ENCODE results near the gene TIGD7.

Gene TIGD7

GRCh38 chr16:3304370-3304769 is 860 bp downstream of the TIGD7 start:
- no peak for ATAC-seq (replicated peaks; ENCODE audit: extremely low read depth, poor library complexity, severe bottlenecking)
- DNase-seq (ENCODE audit: low spot score in 2 of 2): no peak
- Mint-ChIP-seq H3K36me3 (ENCODE audit: insufficient read depth) (peaks cover 25% of the 10 kb centered on the region), H3K4me1 (peaks cover 19% of the 10 kb centered on the region), H3K4me3 (peak overlapping the region; percentile 74), H3K9me3 (peaks cover 15% of the 10 kb centered on the region), H3K27me3 (no peaks in the 10 kb centered on the region), H3K27ac (ENCODE audit: low read depth) (no peak overlapping the region)

GRCh38 chr16:3295783-3296182 is 9.4 kb downstream of the TIGD7 start:
- peaks cover 15% of the 10 kb centered on the region for H3K36me3 Mint-ChIP-seq (ENCODE audit: insufficient read depth)
- H3K4me1 Mint-ChIP-seq: peaks cover 11% of the 10 kb centered on the region
- H3K9me3 Mint-ChIP-seq: peaks cover 28% of the 10 kb centered on the region
- DNase-seq (ENCODE audit: low spot score in 2 of 2): no peak
- no peak for ATAC-seq (replicated peaks; ENCODE audit: extremely low read depth, poor library complexity, severe bottlenecking)
- H3K27me3 Mint-ChIP-seq: no peaks in the 10 kb centered on the region
- H3K4me3 Mint-ChIP-seq: peak overlapping the region; percentile 39
- H3K27ac Mint-ChIP-seq (ENCODE audit: low read depth): no peak overlapping the region

GRCh38 chr16:3295209-3295608 is 10.0 kb downstream of the TIGD7 start:
- Mint-ChIP-seq H3K9me3 (peaks cover 28% of the 10 kb centered on the region), H3K4me3 (no peak overlapping the region), H3K36me3 (ENCODE audit: insufficient read depth) (peaks cover 10% of the 10 kb centered on the region), H3K27me3 (no peaks in the 10 kb centered on the region), H3K4me1 (peaks cover 11% of the 10 kb centered on the region), H3K27ac (ENCODE audit: low read depth) (no peak overlapping the region)
- DNase-seq (ENCODE audit: low spot score in 2 of 2) (no peak), ATAC-seq (replicated peaks; ENCODE audit: extremely low read depth, poor library complexity, severe bottlenecking) (no peak)

GRCh38 chr16:3292604-3293003 is 12.6 kb downstream of the TIGD7 start:
- ATAC-seq (replicated peaks; ENCODE audit: extremely low read depth, poor library complexity, severe bottlenecking): no peak
- Mint-ChIP-seq H3K4me1 (peaks cover 11% of the 10 kb centered on the region), H3K9me3 (peaks cover 23% of the 10 kb centered on the region), H3K27ac (ENCODE audit: low read depth) (no peak overlapping the region), H3K36me3 (ENCODE audit: insufficient read depth) (peaks cover 27% of the 10 kb centered on the region), H3K4me3 (no peak overlapping the region), H3K27me3 (no peaks in the 10 kb centered on the region)
- no peak for DNase-seq (ENCODE audit: low spot score in 2 of 2)

- H3K27me3 Mint-ChIP-seq: no peaks in the 10 kb centered on the region
- H3K27ac Mint-ChIP-seq (ENCODE audit: low read depth): no peak overlapping the region
- no peak overlapping the region for H3K4me3 Mint-ChIP-seq
- DNase-seq (ENCODE audit: low spot score in 2 of 2) (no peak), ATAC-seq (replicated peaks; ENCODE audit: extremely low read depth, poor library complexity, severe bottlenecking) (no peak)
- peaks cover 41% of the 10 kb centered on the region for H3K36me3 Mint-ChIP-seq (ENCODE audit: insufficient read depth)
- peaks cover 15% of the 10 kb centered on the region for H3K9me3 Mint-ChIP-seq
- peaks cover 21% of the 10 kb centered on the region for H3K4me1 Mint-ChIP-seq
These were observed 15.1 kb downstream of the TIGD7 start for GRCh38 chr16:3289998-3290673.

GRCh38 chr16:3285131-3285530 is 20.1 kb downstream of the TIGD7 start:
- H3K4me1 Mint-ChIP-seq: peaks cover 38% of the 10 kb centered on the region
- no peaks in the 10 kb centered on the region for H3K9me3 Mint-ChIP-seq
- peak overlapping the region; percentile 87 for H3K4me3 Mint-ChIP-seq
- ATAC-seq (replicated peaks; ENCODE audit: extremely low read depth, poor library complexity, severe bottlenecking) (no peak), DNase-seq (ENCODE audit: low spot score in 2 of 2) (no peak)
- H3K27ac Mint-ChIP-seq (ENCODE audit: low read depth): no peak overlapping the region
- H3K27me3 Mint-ChIP-seq: no peaks in the 10 kb centered on the region
- H3K36me3 Mint-ChIP-seq (ENCODE audit: insufficient read depth): peaks cover 44% of the 10 kb centered on the region

- Mint-ChIP-seq H3K27ac (ENCODE audit: low read depth) (peak overlapping the region; percentile 94), H3K36me3 (ENCODE audit: insufficient read depth) (peaks cover 37% of the 10 kb centered on the region), H3K9me3 (no peaks in the 10 kb centered on the region), H3K4me1 (peaks cover 38% of the 10 kb centered on the region), H3K27me3 (no peaks in the 10 kb centered on the region), H3K4me3 (peak overlapping the region; percentile 87)
- ATAC-seq (replicated peaks; ENCODE audit: extremely low read depth, poor library complexity, severe bottlenecking): no peak
- no peak for DNase-seq (ENCODE audit: low spot score in 2 of 2)
These were observed 21.4 kb downstream of the TIGD7 start for GRCh38 chr16:3283543-3284447.

GRCh38 chr16:3282730-3283542 is 22.3 kb downstream of the TIGD7 start, which contains the start of gene ZNF263:
Gene ZNF263 (plus strand): TSS chr16:3283491. CDS start chr16:3283819, 328 bp downstream.
- Mint-ChIP-seq H3K27me3 (no peaks in the 10 kb centered on the region), H3K4me3 (peak within 1 kb of the TSS; percentile 87), H3K4me1 (peaks cover 38% of the 10 kb centered on the region), H3K9me3 (no peaks in the 10 kb centered on the region), H3K36me3 (ENCODE audit: insufficient read depth) (peaks cover 29% of the 10 kb centered on the region), H3K27ac (ENCODE audit: low read depth) (peak within 1 kb of the TSS; percentile 94)
- peak; percentile 92 for ATAC-seq (replicated peaks; ENCODE audit: extremely low read depth, poor library complexity, severe bottlenecking)
- DNase-seq (ENCODE audit: low spot score in 2 of 2): peak; percentile 77 to 90

GRCh38 chr16:3282103-3282729 is 23.0 kb downstream of the TIGD7 start:
- Mint-ChIP-seq H3K36me3 (ENCODE audit: insufficient read depth) (peaks cover 24% of the 10 kb centered on the region), H3K27ac (ENCODE audit: low read depth) (peak overlapping the region; percentile 94), H3K9me3 (no peaks in the 10 kb centered on the region), H3K27me3 (no peaks in the 10 kb centered on the region), H3K4me1 (peaks cover 38% of the 10 kb centered on the region), H3K4me3 (peak overlapping the region; percentile 87)
- DNase-seq (ENCODE audit: low spot score in 2 of 2) (no peak), ATAC-seq (replicated peaks; ENCODE audit: extremely low read depth, poor library complexity, severe bottlenecking) (peak; percentile 16)

- Mint-ChIP-seq H3K36me3 (ENCODE audit: insufficient read depth) (peaks cover 16% of the 10 kb centered on the region), H3K27ac (ENCODE audit: low read depth) (no peak overlapping the region), H3K27me3 (no peaks in the 10 kb centered on the region), H3K4me1 (peaks cover 38% of the 10 kb centered on the region), H3K9me3 (no peaks in the 10 kb centered on the region), H3K4me3 (peak overlapping the region; percentile 87)
- no peak for ATAC-seq (replicated peaks; ENCODE audit: extremely low read depth, poor library complexity, severe bottlenecking)
- DNase-seq (ENCODE audit: low spot score in 2 of 2): no peak
These were observed 23.9 kb downstream of the TIGD7 start for GRCh38 chr16:3281222-3281820.

GRCh38 chr16:3276679-3277078 is 28.6 kb downstream of the TIGD7 start:
- ATAC-seq (replicated peaks; ENCODE audit: extremely low read depth, poor library complexity, severe bottlenecking) (no peak), DNase-seq (ENCODE audit: low spot score in 2 of 2) (no peak)
- Mint-ChIP-seq H3K9me3 (no peaks in the 10 kb centered on the region), H3K27me3 (no peaks in the 10 kb centered on the region), H3K4me3 (no peak overlapping the region), H3K27ac (ENCODE audit: low read depth) (no peak overlapping the region), H3K4me1 (no peaks in the 10 kb centered on the region), H3K36me3 (ENCODE audit: insufficient read depth) (no peaks in the 10 kb centered on the region)

GRCh38 chr16:3274947-3275346 is 30.3 kb downstream of the TIGD7 start:
- no peaks in the 10 kb centered on the region for H3K27me3 Mint-ChIP-seq

More at GRCh38 chr16:3274947-3275346, 30.3 kb downstream of the TIGD7 start:
- Mint-ChIP-seq H3K36me3 (ENCODE audit: insufficient read depth) (peaks cover 2% of the 10 kb centered on the region), H3K4me1 (no peaks in the 10 kb centered on the region), H3K4me3 (no peak overlapping the region), H3K27ac (ENCODE audit: low read depth) (no peak overlapping the region), H3K9me3 (no peaks in the 10 kb centered on the region)
- ATAC-seq (replicated peaks; ENCODE audit: extremely low read depth, poor library complexity, severe bottlenecking) (no peak), DNase-seq (ENCODE audit: low spot score in 2 of 2) (no peak)

All from central memory CD8-positive, alpha-beta T cell (primary cell).